A549 (cell line): ENCODE results near the gene MYO18B. TPM values are rescaled to one million over a fixed set of nuclear protein-coding genes. Genes with fewer than 3 reads are reported as not detected.

Source experiments
- ATAC-seq, 2 experiments: fragments of 200-7000 bp in 1 of 2; fragments of >200 bp in 1 of 2; cut with Nextera tagmentation in 1 of 2; cut with Tn5 transposase in 1 of 2; 3 replicates each; pipeline versions ENCODE4 v1.8.0 to v1.9.1; 2018 to 2020; ENCODE audit warnings: mild to moderate bottlenecking in 1 of 2, moderate library complexity in 1 of 2
- CTCF ChIA-PET: fragments of 300-600 bp; sonication (Branson Sonifier 250); formaldehyde crosslinking; extraction: SDS; loops from one replicate; lab custom pipeline; 2021; ENCODE audit warnings: antibody characterized with exemption, inconsistent platforms; lab: Yijun Ruan, JAX
- POLR2A ChIA-PET: fragments of 350-600 bp; formaldehyde crosslinking; extraction: SDS; loops from one replicate; lab custom pipeline; 2021; ENCODE audit warnings: antibody characterized with exemption, inconsistent platforms; lab: Yijun Ruan, JAX
- DNase-seq, 2 experiments: peaks; one replicate each; pipeline versions ENCODE4 v3.0.0 to v3.0.0-alpha.2; 2011 to 2016; ENCODE audit warnings: low read depth in 1 of 2, low spot score in 1 of 2
- FAIRE-seq: peaks from 2 replicates; lab custom pipeline; 2011; peaks lifted over from hg19 to GRCh38; lab: Jason Lieb, UNC
- H3K27ac ChIP-seq, 2 experiments: fragments of >200 bp; sonication (Bioruptor Twin); formaldehyde crosslinking; 3 replicates each; pipeline ENCODE4 v1.5.1; 2016 to 2017
- H3K4me1 ChIP-seq: fragments of >200 bp; sonication (Bioruptor Twin); formaldehyde crosslinking; 3 replicates; pipeline ENCODE4 v1.6.1; 2016
- H3K4me2 ChIP-seq: fragments of >200 bp; sonication (Bioruptor Twin); formaldehyde crosslinking; 3 replicates; pipeline ENCODE4 v1.6.1; 2016
- H3K4me3 ChIP-seq: fragments of >200 bp; sonication (Bioruptor Twin); formaldehyde crosslinking; 3 replicates; pipeline ENCODE4 v1.5.1; 2016
- H3K9me3 ChIP-seq: fragments of >200 bp; sonication (Bioruptor Twin); formaldehyde crosslinking; 3 replicates; pipeline ENCODE4 v1.6.1; 2016
- CBX2 ChIP-seq: fragments of 200-600 bp; sonication (generic); IDR thresholded peaks from 2 replicates; pipeline ENCODE4 v1.6.1; 2016; ENCODE audit warnings: low read depth, mild to moderate bottlenecking, borderline replicate concordance
- EP300 ChIP-seq, 2 experiments: fragments of >200 bp; sonication (Bioruptor Twin); formaldehyde crosslinking; IDR thresholded peaks; 2 replicates in 1 of 2; 3 replicates in 1 of 2; pipeline ENCODE4 v1.6.1; 2016 to 2017
- HOXB13 ChIP-seq: fragments of 250-450 bp; sonication (Bioruptor Pico); IDR thresholded peaks from 2 replicates; pipeline ENCODE4 v1.5.0; 2020; ENCODE audit warnings: low read depth, mild to moderate bottlenecking, moderate library complexity
- NR3C1 ChIP-seq: fragments of >200 bp; sonication (Bioruptor Twin); formaldehyde crosslinking; IDR thresholded peaks from 3 replicates; pipeline ENCODE4 v1.6.1; 2017
- RAD21 ChIP-seq, 2 experiments: fragments of >200 bp in 1 of 2; sonication (Bioruptor Twin) in 1 of 2; formaldehyde crosslinking in 1 of 2; IDR thresholded peaks in 1 of 2; conservative IDR thresholded peaks in 1 of 2; 2 replicates in 1 of 2; 3 replicates in 1 of 2; pipeline ENCODE4 v1.6.1; 2012 to 2018; ENCODE audit warnings: inconsistent platforms in 1 of 2
- RCOR1 ChIP-seq: fragments of 150-350 bp; IDR thresholded peaks from 2 replicates; pipeline ENCODE4 v1.6.1; 2014; ENCODE audit warnings: antibody characterized with exemption, low read length, low read depth
- SMC3 ChIP-seq: fragments of >200 bp; sonication (Bioruptor Twin); formaldehyde crosslinking; IDR thresholded peaks from 3 replicates; pipeline ENCODE4 v1.6.1; 2018; ENCODE audit warnings: inconsistent platforms
- SREBF2 ChIP-seq: fragments of 450-650 bp; IDR thresholded peaks from 2 replicates; pipeline ENCODE4 v1.6.1; 2014; ENCODE audit warnings: mild to moderate bottlenecking, moderate library complexity
- WGBS: methylation state at CpG from one replicate; pipeline ENCODE4 v1.1.6; 2017; ENCODE audit errors: missing lambda C conversion rate; 5-methylcytosine and 5-hydroxymethylcytosine counted together
- polyA plus RNA-seq, 4 experiments: library from polyadenylated mRNA; depleted of rRNA in 3 of 4; stranded (reverse); fragments of >200 nt; fragmentation: RNase III in 1 of 4; extraction: RNeasy Plus Mini Kit Qiagen cat#74134 plus additional on column Dnase treatment in 1 of 4; gene quantifications; 2 replicates in 3 of 4; 3 replicates in 1 of 4; pipeline ENCODE4 v1.2.3, GENCODE V29; 2011 to 2017
- TF ChIP-seq, protein P1 (sequence below): fragments of 150-350 bp; IDR thresholded peaks from 2 replicates; pipeline ENCODE4 v1.6.1; 2014; ENCODE audit warnings: low read depth, mild to moderate bottlenecking, low read length
- TF ChIP-seq, protein P2 (sequence below): fragments of 250-450 bp; sonication (Bioruptor Pico); IDR thresholded peaks from 2 replicates; pipeline ENCODE4 v1.5.0; 2020; ENCODE audit warnings: low read depth, mild to moderate bottlenecking, moderate library complexity
- TF ChIP-seq, protein P3 (sequence below): IDR thresholded peaks from 2 replicates; pipeline ENCODE4 v1.6.1; 2012
- TF ChIP-seq, protein P4 (sequence below): fragments of 250-450 bp; sonication (Bioruptor Pico); IDR thresholded peaks from 2 replicates; pipeline ENCODE4 v1.5.0; 2021; ENCODE audit warnings: mild to moderate bottlenecking, moderate library complexity, borderline replicate concordance
- TF ChIP-seq, protein P5 (sequence below): fragments of 200-600 bp; sonication (generic); IDR thresholded peaks from 2 replicates; pipeline ENCODE4 v1.6.1; 2016; ENCODE audit warnings: antibody characterized with exemption, mild to moderate bottlenecking, moderate library complexity
- TF ChIP-seq, protein P6 (sequence below): fragments of >200 bp; sonication (Bioruptor Twin); formaldehyde crosslinking; IDR thresholded peaks from 3 replicates; pipeline ENCODE4 v1.5.1; 2016
- TF ChIP-seq, protein P7 (sequence below): IDR thresholded peaks from 2 replicates; pipeline ENCODE4 v1.6.1; 2012; ENCODE audit warnings: low read depth, borderline replicate concordance

MYO18B gene
- polyA plus RNA-seq, 2 of the 4 experiments (the other 2 are of a cell fraction) = 0.01 TPM

DNA sequence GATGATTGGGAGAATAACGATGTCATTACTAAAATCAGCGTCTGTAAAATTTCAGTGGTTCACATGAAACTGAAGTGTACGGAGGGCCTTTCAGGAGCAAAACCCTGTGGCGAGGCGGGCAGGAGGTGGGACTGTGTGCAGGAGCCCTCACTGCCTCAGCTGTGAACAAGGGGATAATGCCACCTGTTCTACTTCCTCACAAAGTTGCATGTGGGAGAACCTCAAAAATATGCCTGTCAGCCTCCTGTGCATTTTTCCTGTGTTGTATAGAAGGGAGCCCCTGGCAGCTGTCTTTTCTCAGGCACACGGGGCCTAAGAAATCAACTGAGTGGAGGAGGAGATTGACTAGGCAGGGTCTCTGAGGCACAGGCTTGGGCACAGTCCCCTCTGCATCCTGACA lies 43.0 kb upstream of the MYO18B start:
- no peaks in the 10 kb centered on the region for H3K4me1 ChIP-seq
- no peak overlapping the region for H3K27ac ChIP-seq
- no peak overlapping the region for H3K4me2 ChIP-seq
- FAIRE-seq (no peak), ATAC-seq (no peak), DNase-seq (no peak)
- H3K4me3 ChIP-seq = no peak overlapping the region
- H3K9me3 ChIP-seq = no peaks in the 10 kb centered on the region
- CTCF ChIA-PET = interaction anchor here (0.6 to 1.2 kb wide), 3 partner anchors 122 to 925 kb away, joined by 3 read pairs; no protein-coding TSS in a partner anchor
- WGBS = 95% methylated on average over 6 of the region's 6 CpGs
- POLR2A ChIA-PET = no interaction called here
- TF ChIP-seq, protein P1, sequence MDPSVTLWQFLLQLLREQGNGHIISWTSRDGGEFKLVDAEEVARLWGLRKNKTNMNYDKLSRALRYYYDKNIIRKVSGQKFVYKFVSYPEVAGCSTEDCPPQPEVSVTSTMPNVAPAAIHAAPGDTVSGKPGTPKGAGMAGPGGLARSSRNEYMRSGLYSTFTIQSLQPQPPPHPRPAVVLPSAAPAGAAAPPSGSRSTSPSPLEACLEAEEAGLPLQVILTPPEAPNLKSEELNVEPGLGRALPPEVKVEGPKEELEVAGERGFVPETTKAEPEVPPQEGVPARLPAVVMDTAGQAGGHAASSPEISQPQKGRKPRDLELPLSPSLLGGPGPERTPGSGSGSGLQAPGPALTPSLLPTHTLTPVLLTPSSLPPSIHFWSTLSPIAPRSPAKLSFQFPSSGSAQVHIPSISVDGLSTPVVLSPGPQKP = no peak
- TF ChIP-seq RCOR1 = no peak

DNA sequence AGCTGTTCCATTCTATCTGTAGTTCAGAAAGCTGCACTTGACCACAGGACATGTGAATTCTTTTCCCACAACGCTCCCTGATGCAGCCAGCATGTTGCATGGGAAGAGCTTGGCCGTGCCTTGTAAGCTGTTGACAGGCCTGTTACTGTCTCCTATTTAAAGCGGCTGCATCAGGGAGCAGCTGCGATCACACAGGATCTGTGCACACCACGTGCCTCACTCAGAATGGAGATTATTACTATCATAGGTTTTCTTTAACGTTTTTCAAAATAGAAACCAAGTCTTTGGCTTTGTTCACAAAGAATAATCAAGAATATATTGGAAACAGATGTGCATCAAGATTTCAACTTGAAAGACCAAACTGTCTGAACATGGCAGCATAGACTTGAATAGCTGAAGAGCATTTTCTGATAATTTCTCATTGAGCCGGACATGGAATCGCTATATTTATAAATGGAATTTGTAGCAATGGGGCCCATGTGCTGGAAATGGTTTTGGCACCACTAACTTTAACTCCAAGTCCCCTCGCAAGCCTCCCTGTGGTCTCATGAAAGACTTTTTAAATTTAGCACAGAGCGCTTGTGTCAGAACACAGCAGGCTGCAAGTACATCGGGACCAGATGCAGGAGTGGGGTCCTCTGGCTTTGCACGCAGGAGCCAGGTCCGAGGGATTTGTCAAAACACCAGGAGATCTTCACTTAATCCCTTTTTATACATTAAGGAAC lies 40.8 kb upstream of the MYO18B start:
- POLR2A ChIA-PET = no interaction called here
- CTCF ChIA-PET = interaction anchor here (0.7 to 3.6 kb wide), 8 partner anchors 10 to 254 kb away, joined by 3 to 20 read pairs (median 4); no protein-coding TSS in a partner anchor
- no peak overlapping the region for H3K4me2 ChIP-seq
- no peak for DNase-seq
- H3K9me3 ChIP-seq = no peaks in the 10 kb centered on the region
- 68% methylated on average over 13 of the region's 13 CpGs for WGBS
- H3K4me3 ChIP-seq = no peak overlapping the region
- no peak for FAIRE-seq
- H3K4me1 ChIP-seq = no peaks in the 10 kb centered on the region
- no peak overlapping the region for H3K27ac ChIP-seq
- TF ChIP-seq SREBF2 (no peak), EP300 (IDR thresholded peaks at IDR 0.05) (no peak), HOXB13 (no peak), RAD21 (conservative IDR thresholded peaks at IDR 0.05 in 1 of 2, IDR thresholded peaks at IDR 0.05 in 1 of 2) (no peak), CBX2 (no peak)
- TF ChIP-seq, protein P2, sequence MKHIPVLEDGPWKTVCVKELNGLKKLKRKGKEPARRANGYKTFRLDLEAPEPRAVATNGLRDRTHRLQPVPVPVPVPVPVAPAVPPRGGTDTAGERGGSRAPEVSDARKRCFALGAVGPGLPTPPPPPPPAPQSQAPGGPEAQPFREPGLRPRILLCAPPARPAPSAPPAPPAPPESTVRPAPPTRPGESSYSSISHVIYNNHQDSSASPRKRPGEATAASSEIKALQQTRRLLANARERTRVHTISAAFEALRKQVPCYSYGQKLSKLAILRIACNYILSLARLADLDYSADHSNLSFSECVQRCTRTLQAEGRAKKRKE (CRISPR knock-in tag) = no peak
- TF ChIP-seq, protein P3, sequence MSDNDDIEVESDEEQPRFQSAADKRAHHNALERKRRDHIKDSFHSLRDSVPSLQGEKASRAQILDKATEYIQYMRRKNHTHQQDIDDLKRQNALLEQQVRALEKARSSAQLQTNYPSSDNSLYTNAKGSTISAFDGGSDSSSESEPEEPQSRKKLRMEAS = no peak
- TF ChIP-seq, protein P4, sequence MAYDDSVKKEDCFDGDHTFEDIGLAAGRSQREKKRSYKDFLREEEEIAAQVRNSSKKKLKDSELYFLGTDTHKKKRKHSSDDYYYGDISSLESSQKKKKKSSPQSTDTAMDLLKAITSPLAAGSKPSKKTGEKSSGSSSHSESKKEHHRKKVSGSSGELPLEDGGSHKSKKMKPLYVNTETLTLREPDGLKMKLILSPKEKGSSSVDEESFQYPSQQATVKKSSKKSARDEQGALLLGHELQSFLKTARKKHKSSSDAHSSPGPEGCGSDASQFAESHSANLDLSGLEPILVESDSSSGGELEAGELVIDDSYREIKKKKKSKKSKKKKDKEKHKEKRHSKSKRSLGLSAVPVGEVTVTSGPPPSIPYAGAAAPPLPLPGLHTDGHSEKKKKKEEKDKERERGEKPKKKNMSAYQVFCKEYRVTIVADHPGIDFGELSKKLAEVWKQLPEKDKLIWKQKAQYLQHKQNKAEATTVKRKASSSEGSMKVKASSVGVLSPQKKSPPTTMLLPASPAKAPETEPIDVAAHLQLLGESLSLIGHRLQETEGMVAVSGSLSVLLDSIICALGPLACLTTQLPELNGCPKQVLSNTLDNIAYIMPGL (CRISPR knock-in tag) = no peak
- TF ChIP-seq, protein P5, sequence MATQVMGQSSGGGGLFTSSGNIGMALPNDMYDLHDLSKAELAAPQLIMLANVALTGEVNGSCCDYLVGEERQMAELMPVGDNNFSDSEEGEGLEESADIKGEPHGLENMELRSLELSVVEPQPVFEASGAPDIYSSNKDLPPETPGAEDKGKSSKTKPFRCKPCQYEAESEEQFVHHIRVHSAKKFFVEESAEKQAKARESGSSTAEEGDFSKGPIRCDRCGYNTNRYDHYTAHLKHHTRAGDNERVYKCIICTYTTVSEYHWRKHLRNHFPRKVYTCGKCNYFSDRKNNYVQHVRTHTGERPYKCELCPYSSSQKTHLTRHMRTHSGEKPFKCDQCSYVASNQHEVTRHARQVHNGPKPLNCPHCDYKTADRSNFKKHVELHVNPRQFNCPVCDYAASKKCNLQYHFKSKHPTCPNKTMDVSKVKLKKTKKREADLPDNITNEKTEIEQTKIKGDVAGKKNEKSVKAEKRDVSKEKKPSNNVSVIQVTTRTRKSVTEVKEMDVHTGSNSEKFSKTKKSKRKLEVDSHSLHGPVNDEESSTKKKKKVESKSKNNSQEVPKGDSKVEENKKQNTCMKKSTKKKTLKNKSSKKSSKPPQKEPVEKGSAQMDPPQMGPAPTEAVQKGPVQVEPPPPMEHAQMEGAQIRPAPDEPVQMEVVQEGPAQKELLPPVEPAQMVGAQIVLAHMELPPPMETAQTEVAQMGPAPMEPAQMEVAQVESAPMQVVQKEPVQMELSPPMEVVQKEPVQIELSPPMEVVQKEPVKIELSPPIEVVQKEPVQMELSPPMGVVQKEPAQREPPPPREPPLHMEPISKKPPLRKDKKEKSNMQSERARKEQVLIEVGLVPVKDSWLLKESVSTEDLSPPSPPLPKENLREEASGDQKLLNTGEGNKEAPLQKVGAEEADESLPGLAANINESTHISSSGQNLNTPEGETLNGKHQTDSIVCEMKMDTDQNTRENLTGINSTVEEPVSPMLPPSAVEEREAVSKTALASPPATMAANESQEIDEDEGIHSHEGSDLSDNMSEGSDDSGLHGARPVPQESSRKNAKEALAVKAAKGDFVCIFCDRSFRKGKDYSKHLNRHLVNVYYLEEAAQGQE = no peak
- ATAC-seq = no peak

DNA sequence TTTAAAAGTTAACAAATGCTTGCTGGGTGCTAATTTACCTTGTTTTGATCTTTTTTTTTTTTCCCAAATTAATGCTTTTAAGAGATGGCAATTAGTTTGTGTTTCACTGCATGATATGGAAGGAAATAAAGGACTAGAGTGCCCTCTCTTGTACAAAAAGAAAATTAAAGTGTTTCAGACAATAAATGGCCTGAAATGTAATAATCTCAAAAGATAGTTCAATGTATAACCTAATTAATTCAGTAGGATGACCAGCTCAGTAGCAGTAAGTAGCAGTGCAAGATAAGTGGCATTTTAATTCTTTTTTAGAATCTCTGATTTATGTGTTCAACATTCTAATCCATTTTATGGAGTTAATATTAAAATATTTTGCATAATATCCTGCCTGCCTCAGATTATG lies 39.9 kb upstream of the MYO18B start:
- FAIRE-seq = no peak
- ChIA-PET POLR2A (no interaction called here), CTCF (interaction anchor here (0.6 to 3.6 kb wide), 12 partner anchors 10 to 466 kb away, joined by 3 to 20 read pairs (median 4); no protein-coding TSS in a partner anchor)
- no peak overlapping the region for H3K4me3 ChIP-seq
- DNase-seq = no peak
- H3K27ac ChIP-seq = no peak overlapping the region
- no peak overlapping the region for H3K4me2 ChIP-seq
- ATAC-seq = no peak
- no peaks in the 10 kb centered on the region for H3K4me1 ChIP-seq
- TF ChIP-seq, protein P6, sequence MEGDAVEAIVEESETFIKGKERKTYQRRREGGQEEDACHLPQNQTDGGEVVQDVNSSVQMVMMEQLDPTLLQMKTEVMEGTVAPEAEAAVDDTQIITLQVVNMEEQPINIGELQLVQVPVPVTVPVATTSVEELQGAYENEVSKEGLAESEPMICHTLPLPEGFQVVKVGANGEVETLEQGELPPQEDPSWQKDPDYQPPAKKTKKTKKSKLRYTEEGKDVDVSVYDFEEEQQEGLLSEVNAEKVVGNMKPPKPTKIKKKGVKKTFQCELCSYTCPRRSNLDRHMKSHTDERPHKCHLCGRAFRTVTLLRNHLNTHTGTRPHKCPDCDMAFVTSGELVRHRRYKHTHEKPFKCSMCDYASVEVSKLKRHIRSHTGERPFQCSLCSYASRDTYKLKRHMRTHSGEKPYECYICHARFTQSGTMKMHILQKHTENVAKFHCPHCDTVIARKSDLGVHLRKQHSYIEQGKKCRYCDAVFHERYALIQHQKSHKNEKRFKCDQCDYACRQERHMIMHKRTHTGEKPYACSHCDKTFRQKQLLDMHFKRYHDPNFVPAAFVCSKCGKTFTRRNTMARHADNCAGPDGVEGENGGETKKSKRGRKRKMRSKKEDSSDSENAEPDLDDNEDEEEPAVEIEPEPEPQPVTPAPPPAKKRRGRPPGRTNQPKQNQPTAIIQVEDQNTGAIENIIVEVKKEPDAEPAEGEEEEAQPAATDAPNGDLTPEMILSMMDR = peak; percentile 49; the same call in 2 of the 3 replicates
- TF ChIP-seq RAD21 (conservative IDR thresholded peaks at IDR 0.05 in 1 of 2, IDR thresholded peaks at IDR 0.05 in 1 of 2) (peak; percentile 62 to 67; a peak in 4 of 5 replicates), SMC3 (peak; percentile 63), NR3C1 (no peak)
- TF ChIP-seq, protein P7, sequence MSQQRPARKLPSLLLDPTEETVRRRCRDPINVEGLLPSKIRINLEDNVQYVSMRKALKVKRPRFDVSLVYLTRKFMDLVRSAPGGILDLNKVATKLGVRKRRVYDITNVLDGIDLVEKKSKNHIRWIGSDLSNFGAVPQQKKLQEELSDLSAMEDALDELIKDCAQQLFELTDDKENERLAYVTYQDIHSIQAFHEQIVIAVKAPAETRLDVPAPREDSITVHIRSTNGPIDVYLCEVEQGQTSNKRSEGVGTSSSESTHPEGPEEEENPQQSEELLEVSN = no peak
- H3K9me3 ChIP-seq = no peaks in the 10 kb centered on the region
